GM03348 (cell line): ENCODE measurements around the gene KAZN.

ENCODE experiments used
- DNase-seq: peaks from one replicate; pipeline ENCODE4 v3.0.0; 2012; ENCODE audit warnings: low spot score

The KAZN gene

DNA sequence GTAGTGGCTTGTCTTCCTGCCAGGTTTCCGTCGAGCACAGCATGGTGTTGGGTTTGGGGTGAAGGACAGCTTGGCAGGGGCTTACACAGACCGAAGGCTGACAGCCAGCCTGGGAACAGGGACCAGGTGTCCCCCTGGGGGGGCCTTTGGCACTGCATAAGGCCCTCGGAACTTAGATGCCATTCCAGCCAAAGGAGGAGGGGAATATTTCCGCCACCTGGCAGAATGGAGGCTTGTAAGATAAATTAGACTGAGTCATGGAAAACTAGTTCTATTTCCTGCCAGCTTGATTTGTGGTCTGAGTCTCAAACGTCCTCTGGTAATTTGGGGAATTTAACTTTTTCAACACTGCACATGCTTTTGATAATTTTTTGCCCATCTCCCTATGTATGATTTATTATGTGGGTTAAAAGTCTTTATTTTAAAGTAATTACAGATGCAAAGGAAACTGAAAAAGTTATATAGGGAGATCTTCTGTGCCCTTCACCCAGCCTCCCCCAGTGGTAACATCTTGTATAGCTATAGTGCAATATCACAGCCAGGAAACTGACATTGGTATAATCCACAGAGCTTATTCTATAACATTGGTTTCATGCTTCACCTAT lies 543.6 kb downstream of the KAZN start:
- DNase-seq = peak; percentile 30

DNA sequence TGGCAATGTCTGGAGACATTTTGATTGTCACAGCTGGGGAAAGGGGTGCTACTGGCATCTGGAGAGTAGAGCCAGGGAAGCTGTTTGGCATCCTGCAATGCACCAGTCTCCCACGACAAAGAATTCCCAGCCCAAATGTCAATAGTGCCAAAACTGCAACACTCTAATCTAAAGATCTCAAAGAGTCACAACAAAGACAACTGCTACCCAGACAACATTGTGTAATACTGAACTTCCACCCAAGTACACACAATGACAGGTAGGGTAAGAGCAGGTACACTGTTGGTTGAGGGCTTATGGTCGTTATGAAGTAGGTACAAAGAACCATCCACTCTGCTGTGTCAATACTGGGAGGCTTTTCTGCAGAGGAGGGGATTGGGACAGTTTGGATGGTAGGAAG lies 546.8 kb downstream of the KAZN start:
- no peak for DNase-seq

GRCh38 chr1:15146142-15146680 lies 547.7 kb downstream of the KAZN start:
- DNase-seq = no peak

DNA sequence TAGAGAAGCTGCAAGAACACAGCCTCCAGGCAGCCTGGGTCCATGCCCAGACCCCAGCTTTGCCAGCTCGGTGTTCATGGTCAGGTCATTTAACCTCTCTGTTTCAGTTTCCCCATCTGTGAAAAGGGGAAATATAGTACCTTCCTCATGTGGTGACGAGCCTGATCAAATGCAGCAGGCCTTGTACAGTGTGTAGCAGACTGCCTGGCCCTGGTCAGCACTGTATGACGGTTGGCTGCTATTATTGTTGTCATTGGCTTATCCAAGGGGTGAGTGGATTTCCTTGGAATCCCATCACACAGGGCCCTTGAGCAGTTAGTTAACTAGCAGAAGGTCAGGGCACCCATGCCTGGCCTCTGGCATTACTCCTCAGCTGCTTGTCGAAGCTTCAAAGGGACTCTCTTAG lies 548.5 kb downstream of the KAZN start:
- DNase-seq = no peak

GRCh38 chr1:15148004-15148403 lies 549.5 kb downstream of the KAZN start:
- DNase-seq = no peak

DNA sequence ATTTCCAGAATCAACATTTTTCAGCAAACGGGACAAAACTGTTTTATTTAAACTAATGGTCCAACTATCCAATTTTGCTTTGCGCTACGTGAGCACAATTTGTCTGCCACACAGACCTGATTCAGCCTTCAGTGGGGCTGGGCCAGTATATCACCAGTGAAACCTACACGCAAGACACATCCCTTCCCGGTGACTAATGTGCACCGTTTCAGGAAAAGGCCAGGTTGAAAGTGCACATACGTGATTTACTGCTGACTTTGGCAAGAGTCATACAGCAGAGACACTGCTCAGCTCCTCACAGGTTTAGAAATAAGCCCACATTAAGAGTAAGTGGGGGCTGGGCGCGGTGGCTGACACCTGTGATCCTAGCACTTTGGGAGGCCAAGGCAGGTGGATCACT lies 550.0 kb downstream of the KAZN start:
- DNase-seq = no peak

GRCh38 chr1:15148941-15149340 lies 550.5 kb downstream of the KAZN start:
- no peak for DNase-seq

GRCh38 chr1:15150376-15150775 lies 551.9 kb downstream of the KAZN start:
- no peak for DNase-seq

GRCh38 chr1:15151377-15151806 lies 552.9 kb downstream of the KAZN start:
- DNase-seq = no peak

GRCh38 chr1:15151871-15152270 lies 553.4 kb downstream of the KAZN start:
- no peak for DNase-seq

DNA sequence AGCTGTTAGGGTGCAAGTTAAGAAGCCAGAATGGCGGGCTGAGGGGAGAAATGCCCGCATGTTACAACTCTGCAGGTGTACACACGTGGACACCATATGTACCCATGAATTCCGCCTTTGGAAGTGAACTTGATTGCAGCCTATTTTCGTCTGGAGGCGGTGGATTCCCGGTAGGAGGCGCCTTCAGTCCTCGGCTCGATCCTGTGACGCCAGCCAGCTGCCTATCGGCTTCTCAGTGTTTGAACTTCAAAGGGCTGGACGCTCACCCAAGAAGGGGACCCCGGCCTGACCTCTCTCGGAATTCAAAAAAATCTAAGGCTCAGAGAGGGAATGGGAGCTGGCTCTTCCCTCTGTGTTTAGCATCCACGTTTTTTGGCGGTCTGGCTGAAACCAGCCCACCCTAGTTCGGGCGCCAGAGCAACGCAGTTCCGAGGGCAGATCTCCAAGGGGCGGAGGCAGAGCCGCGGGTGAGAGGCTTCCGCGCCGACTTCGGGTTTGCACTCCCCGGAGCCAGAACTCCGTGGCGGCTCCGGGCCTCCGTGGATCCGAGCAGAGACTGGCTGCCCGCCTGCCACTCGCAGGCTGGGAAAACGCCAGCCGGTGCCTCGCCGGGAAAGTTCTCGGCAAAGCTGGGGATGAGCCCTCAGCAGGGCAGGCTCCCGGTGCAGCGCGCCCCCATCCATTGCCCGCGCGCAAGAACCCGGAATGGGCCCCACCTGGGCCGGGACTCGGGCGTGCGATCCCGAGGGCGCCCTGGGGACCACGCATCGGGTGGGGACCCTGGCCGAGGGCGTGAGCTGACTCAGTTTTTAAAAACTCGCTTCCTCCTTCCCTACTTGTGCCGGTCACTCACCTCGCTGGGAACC lies 554.1 kb downstream of the KAZN start:
- peak; percentile 91 for DNase-seq

DNA sequence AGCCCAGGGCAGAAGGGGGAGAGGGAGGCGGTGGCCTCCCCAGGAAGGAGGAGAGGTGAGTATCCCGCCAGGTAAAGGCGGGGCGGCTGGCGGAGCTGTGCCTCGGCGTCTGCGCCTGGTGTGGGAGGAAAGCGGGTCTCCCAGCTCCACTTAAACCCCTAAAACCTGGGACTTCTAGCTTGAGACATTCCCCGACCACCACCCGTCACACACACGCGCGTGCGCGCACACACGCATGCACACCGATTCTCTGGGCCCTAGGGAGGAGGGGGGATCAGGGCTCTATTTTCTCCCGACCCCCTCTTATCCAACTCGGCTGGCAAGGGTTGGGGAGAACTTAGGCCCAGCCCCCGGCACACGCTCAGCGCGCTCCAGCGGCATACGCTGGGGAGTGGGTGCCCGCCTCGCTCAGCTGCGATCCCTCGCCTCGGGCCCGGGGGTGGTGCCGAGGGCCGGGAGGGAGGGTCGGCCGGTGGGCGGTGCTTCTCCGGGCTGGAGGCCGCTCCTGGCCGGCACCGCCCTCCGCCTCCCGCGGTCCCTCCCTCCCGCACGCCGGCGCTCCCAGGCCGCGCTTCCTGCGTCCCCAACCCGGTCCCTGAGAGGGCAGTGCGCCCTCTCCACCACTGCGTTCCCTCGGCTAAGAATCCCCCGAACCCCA lies 554.8 kb downstream of the KAZN start, which contains the start of gene TMEM51:
Gene TMEM51, plus strand, starts transcription at position 564 of the 658 bp plus-strand sequence. CDS start 61,341 bp downstream, outside the sequence.
- peak; percentile 83 for DNase-seq

DNA sequence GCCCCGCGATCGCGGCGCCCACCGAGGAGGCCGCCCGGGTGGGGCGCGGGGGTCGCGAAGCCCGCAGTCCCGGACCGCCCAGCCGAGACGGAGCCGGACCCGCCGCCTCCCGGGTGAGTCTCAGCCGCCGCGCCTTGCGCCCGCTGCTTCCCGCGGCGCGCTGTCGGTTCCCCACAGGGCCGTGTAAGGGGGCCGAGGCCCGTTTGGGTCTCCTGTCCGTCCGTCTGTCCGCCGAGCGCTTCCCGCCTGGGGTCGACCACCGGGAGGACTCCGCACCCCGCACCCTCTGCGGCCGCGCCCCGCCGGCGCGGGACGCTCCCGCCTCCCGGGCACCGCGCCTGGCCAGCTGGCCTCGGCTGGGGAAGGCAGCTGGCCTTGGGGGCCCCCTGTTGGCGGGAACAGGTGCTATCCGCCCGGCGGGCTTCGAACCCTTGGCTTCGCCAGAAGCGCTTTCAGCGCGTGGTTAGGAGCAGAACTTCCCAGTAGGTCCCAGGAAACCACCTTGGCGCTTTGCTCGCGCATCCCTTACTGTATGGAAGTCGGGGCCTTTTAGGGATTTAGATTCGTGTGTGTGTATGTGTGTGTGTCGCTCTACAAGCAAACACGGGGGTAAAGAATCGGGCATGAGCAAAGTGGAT lies 555.5 kb downstream of the KAZN start:
- peak; percentile 89 for DNase-seq

- DNase-seq = peak; percentile 26
Observed at GRCh38 chr1:15154480-15155036, 556.1 kb downstream of the KAZN start.

DNA sequence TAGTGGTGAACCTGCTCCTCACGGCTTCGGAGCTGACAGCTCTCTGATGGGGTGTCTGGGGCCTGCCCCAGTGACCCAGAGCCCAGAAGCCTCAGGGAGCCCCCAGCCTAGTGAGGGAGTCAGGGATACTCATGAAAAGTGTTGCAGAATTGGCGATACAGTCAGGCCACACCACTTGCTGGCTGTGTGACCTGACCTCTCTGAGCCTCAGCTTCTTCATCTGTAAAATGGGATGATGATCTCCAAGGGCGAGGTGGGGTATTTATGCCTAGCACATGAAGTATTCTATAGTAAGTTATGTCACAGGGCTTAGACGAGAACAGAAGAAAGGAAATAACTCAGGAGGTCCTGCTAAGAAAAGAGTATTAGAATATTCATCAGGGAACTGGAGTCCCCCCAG lies 556.7 kb downstream of the KAZN start:
- DNase-seq = no peak

GRCh38 chr1:15155888-15156741 lies 557.6 kb downstream of the KAZN start:
- DNase-seq = no peak

DNA sequence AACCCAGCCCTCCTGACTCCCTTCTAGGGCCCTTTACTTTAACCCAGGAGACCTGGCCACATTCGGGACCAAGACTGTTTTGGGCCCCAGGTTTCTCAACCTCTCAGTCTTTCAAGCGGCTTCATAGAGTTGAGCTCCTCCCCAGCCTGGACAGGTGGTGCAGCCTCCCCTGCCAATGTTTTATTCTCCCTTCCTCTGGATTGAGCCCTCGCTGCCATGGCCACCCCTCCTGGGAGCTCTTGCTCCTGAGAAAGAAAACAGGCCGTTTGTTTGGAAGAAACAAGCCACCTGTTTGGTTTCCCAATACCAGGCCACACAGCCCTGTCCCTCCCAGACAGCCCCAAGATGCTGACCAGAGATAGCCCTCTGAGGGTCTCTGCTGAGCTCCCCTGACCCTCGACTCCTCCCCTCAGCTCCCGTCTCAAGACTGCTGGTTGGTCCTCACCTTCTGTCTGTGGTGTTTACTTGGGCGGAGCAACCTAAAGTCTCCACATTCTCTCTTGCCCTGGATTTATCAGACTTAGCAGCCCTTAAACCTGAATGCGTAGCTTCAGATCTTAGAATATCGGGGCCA lies 558.4 kb downstream of the KAZN start:
- no peak for DNase-seq

- no peak for DNase-seq
Observed at GRCh38 chr1:15157524-15158399, 559.3 kb downstream of the KAZN start.

- peak; percentile 39 for DNase-seq
Observed at GRCh38 chr1:15158506-15159165, 560.2 kb downstream of the KAZN start.
